ENCODE results near the gene IRAG1.
"Not testable (repeated sequence)": the region's sequence is repeated elsewhere in the genome, so short reads cannot be mapped to it uniquely, and the experiment has no call there.

DNA sequence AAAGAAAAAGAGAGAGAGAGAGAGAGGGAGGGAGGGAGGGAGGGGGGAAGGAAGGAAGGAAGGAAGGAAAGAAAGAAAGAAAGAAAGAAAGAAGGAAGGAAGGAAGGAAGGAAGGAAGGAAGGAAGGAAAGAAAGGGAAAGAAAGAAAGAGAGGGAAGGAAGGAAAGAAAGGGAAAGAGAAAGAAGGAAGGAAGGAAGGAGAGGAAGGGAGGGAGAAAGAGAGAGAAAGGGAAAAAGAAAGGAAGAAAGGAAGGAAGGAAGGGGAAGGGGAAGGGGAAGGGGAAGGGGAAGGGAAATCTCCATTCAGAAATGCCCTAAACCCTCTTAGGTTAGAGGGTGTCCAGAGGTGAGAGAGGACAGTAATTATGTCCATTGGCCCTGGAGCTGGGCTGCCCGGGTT, 13.3 kb downstream of the IRAG1 start:
- TF ChIP-seq POLR2AphosphoS5 (IDR thresholded peaks at IDR 0.05; ENCODE audit: borderline replicate concordance, low read depth, low read length); FOXP2 (optimal IDR thresholded peaks at IDR 0.05; ENCODE audit: control extremely low read depth, extremely low read length, insufficient read depth): not testable (repeated sequence)
